Raji (cell line): ENCODE measurements around the gene KRT4.

ENCODE experiments used
- POLR2A ChIP-seq: IDR thresholded peaks from 2 replicates; pipeline ENCODE4 v1.6.1; 2011; ENCODE audit warnings: low read depth, low read length, control low read depth; ENCODE audit not compliant: insufficient read depth

Gene KRT4

GRCh38 chr12:52784909-52785308 lies 29.0 kb downstream of the KRT4 start:
- no peak for TF ChIP-seq POLR2A

- no peak for TF ChIP-seq POLR2A
Observed at GRCh38 chr12:52783563-52784316, 30.2 kb downstream of the KRT4 start.

GRCh38 chr12:52782502-52782901 lies 31.4 kb downstream of the KRT4 start:
- no peak for TF ChIP-seq POLR2A

GRCh38 chr12:52781399-52782082 lies 32.4 kb downstream of the KRT4 start:
- TF ChIP-seq POLR2A = no peak

GRCh38 chr12:52779914-52780313 lies 34.0 kb downstream of the KRT4 start:
- TF ChIP-seq POLR2A = no peak

GRCh38 chr12:52778833-52779232 lies 35.1 kb downstream of the KRT4 start:
- TF ChIP-seq POLR2A = no peak

GRCh38 chr12:52777566-52777965 lies 36.4 kb downstream of the KRT4 start:
- no peak for TF ChIP-seq POLR2A

- no peak for TF ChIP-seq POLR2A
Observed at GRCh38 chr12:52776913-52777395, 37.0 kb downstream of the KRT4 start, which contains the start of gene KRT76. Gene KRT76 (minus strand): TSS chr12:52777345. CDS start chr12:52777291, 54 bp downstream.

GRCh38 chr12:52776435-52776834 lies 37.5 kb downstream of the KRT4 start:
- TF ChIP-seq POLR2A = no peak

- TF ChIP-seq POLR2A = no peak
Observed at GRCh38 chr12:52774629-52775250, 39.2 kb downstream of the KRT4 start.

GRCh38 chr12:52772772-52773171 lies 41.1 kb downstream of the KRT4 start:
- TF ChIP-seq POLR2A = no peak

GRCh38 chr12:52772188-52772587 lies 41.7 kb downstream of the KRT4 start:
- TF ChIP-seq POLR2A = no peak

- no peak for TF ChIP-seq POLR2A
Observed at GRCh38 chr12:52771505-52771904, 42.4 kb downstream of the KRT4 start.

GRCh38 chr12:52771088-52771487 lies 42.8 kb downstream of the KRT4 start:
- TF ChIP-seq POLR2A = no peak

- no peak for TF ChIP-seq POLR2A
Observed at GRCh38 chr12:52769946-52770345, 44.0 kb downstream of the KRT4 start.

- no peak for TF ChIP-seq POLR2A
Observed at GRCh38 chr12:52769354-52769753, 44.6 kb downstream of the KRT4 start.

GRCh38 chr12:52768479-52769200 lies 45.3 kb downstream of the KRT4 start:
- TF ChIP-seq POLR2A = no peak
